Measurements from ENCODE around the gene NUTM2D. TPM values are rescaled to one million over a fixed set of nuclear protein-coding genes. Genes with fewer than 3 reads are reported as not detected.
"Not testable (repeated sequence)": the region's sequence is repeated elsewhere in the genome, so short reads cannot be mapped to it uniquely, and the experiment has no call there.

The NUTM2D gene, protein sequence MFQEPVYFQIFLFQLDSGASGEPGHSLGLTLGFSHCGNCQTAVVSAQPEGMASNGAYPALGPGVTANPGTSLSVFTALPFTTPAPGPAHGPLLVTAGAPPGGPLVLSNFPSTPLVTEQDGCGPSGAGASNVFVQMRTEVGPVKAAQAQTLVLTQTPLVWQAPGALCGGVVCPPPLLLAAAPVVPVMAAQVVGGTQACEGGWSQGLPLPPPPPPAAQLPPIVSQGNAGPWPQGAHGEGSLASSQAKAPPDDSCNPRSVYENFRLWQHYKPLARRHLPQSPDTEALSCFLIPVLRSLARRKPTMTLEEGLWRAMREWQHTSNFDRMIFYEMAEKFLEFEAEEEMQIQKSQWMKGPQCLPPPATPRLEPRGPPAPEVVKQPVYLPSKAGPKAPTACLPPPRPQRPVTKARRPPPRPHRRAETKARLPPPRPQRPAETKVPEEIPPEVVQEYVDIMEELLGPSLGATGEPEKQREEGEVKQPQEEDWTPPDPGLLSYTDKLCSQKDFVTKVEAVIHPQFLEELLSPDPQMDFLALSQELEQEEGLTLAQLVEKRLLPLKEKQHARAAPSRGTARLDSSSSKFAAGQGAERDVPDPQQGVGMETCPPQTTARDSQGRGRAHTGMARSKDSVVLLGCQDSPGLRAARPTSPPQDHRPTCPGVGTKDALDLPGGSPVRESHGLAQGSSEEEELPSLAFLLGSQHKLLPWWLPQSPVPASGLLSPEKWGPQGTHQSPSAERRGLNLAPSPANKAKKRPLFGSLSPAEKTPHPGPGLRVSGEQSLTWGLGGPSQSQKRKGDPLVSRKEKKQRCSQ
- 1 to 10 TPM; 3.6 to 6.4 (median 4.0) TPM for total RNA-seq
- polyA plus RNA-seq = under 1 TPM; 0.14 to 0.18 TPM
- 0.81 reads per million for total RNA-seq

DNA sequence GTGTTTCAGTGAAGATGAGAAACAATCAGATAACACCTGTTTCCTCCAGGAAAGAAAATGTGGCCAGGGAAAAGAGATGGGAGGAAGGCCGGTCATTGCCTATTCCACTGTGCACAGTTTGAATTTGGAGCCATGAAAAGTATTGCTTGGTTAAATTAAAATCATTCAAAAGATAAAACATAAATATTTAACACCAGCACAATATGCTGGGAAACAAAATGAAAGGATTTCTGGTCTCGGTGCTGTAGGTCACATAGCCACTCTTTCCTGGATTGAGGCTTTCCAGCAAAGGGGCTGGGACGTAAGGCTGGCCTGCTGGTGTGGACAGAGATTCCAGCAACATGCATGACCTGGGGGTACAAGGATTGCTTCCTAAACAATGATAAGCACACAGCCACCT, at the start of gene NUTM2D:
Gene NUTM2D (plus strand): TSS at position 301 of the 400 bp plus-strand sequence. CDS start 522 bp downstream, outside the sequence.
- intact Hi-C loops (cut with micrococcal nuclease) = not testable (repeated sequence)

DNA sequence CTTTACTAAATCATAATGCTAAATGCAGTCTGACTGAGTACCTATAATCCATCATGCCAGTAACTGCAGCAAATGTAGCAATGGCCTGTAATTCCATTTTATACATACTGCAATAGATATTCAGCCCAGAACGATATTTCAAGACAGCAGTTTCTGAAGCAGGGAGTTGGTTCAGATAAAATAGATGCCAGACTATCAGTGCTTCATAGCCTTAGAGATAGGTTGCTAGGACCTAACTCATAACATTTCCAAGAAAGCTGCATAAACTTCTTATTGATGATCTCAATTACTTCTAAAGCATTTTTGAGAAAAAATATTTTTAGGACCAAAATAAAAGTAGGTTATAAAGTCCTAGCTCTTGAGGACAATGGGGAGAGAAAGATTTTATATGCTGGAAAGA, 48.8 kb upstream of the NUTM2D start:
- H3K27ac ChIP-seq (ENCODE audit: low read depth, low read length); CTCF ChIA-PET; H3K4me3 Mint-ChIP-seq; H3K27me3 ChIP-seq (ENCODE audit: control insufficient read depth in 2 of 2, insufficient read depth in 2 of 2, low read length in 2 of 2); ATAC-seq; H3K4me1 ChIP-seq (ENCODE audit: control insufficient read depth in 2 of 2, insufficient read depth in 2 of 2, low read length in 2 of 2); H3K9me3 ChIP-seq (ENCODE audit: control insufficient read depth in 2 of 3, low read length in 3 of 3); H3K36me3 ChIP-seq (ENCODE audit: control insufficient read depth in 2 of 3, insufficient read depth in 3 of 3, low read length in 3 of 3); POLR2A ChIA-PET; H3K27ac Mint-ChIP-seq; intact Hi-C loops (cut with micrococcal nuclease); H3K36me3 Mint-ChIP-seq; DNase-seq; H3K9me3 Mint-ChIP-seq; H3K4me3 ChIP-seq (ENCODE audit: low read length); H3K27me3 Mint-ChIP-seq; H3K4me1 Mint-ChIP-seq: not testable (repeated sequence)

More for the DNA sequence above, at the start of gene NUTM2D:
- H3K27ac Mint-ChIP-seq = peak within 1 kb of the TSS in 1 of 9 donors; percentile 62
- H3K27me3 Mint-ChIP-seq; H3K9me3 Mint-ChIP-seq; H3K27ac ChIP-seq (ENCODE audit: low read depth, low read length); CTCF ChIA-PET; ATAC-seq; POLR2A ChIA-PET; H3K36me3 Mint-ChIP-seq; DNase-seq; H3K36me3 ChIP-seq (ENCODE audit: control insufficient read depth in 2 of 3, insufficient read depth in 3 of 3, low read length in 3 of 3); H3K4me1 Mint-ChIP-seq; H3K4me1 ChIP-seq (ENCODE audit: control insufficient read depth in 2 of 2, insufficient read depth in 2 of 2, low read length in 2 of 2); H3K4me3 Mint-ChIP-seq; H3K4me3 ChIP-seq (ENCODE audit: low read length); H3K9me3 ChIP-seq (ENCODE audit: control insufficient read depth in 2 of 3, low read length in 3 of 3); H3K27me3 ChIP-seq (ENCODE audit: control insufficient read depth in 2 of 2, insufficient read depth in 2 of 2, low read length in 2 of 2): not testable (repeated sequence)

DNA sequence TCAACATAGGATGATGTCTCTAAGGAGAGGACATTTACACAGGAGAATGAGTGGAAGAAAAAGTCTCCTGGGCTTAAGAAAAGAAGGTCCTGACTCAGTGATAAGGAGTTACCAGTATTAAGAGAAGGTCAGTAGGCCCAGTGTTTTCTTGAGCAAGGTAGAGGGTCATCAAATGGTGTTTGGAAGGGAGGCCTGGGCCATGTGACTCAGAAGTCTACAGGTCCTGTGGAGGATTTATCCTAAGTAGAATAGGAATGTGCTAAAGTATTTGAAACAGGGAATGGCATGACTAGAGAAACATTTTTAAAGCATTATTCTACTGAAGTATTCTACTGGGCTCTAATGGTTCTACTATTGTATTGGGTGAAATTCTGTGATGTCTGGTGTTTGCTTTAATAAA, 47.9 kb upstream of the NUTM2D start:
- H3K27ac ChIP-seq (ENCODE audit: low read depth, low read length); H3K36me3 Mint-ChIP-seq; H3K4me1 ChIP-seq (ENCODE audit: control insufficient read depth in 2 of 2, insufficient read depth in 2 of 2, low read length in 2 of 2); H3K27me3 Mint-ChIP-seq; POLR2A ChIA-PET; H3K27me3 ChIP-seq (ENCODE audit: control insufficient read depth in 2 of 2, insufficient read depth in 2 of 2, low read length in 2 of 2); intact Hi-C loops (cut with micrococcal nuclease); CTCF ChIA-PET; H3K4me3 Mint-ChIP-seq; H3K36me3 ChIP-seq (ENCODE audit: control insufficient read depth in 2 of 3, insufficient read depth in 3 of 3, low read length in 3 of 3); H3K9me3 ChIP-seq (ENCODE audit: control insufficient read depth in 2 of 3, low read length in 3 of 3); ATAC-seq; H3K4me3 ChIP-seq (ENCODE audit: low read length); H3K27ac Mint-ChIP-seq; H3K4me1 Mint-ChIP-seq; DNase-seq; H3K9me3 Mint-ChIP-seq: not testable (repeated sequence)

DNA sequence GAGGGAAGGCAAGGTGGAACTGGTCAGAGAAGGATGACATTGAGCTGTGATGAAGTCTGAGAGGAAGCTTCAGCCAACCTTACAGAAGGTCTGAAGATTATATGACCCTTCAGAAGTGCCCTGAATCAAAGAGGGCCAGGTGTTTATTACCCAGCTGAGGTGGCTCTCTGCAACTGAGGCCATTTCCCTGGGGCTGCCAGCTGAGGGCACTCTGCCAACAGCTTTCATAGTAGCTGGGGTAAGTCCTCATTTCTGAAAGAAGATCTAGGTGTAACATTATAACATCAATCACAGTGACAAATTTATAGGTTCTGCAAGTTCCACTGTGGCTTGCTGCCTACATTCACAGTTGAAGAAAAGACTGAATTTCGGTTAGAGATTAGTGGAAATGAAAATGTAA, 46.0 kb upstream of the NUTM2D start:
- H3K9me3 Mint-ChIP-seq; H3K27me3 ChIP-seq (ENCODE audit: control insufficient read depth in 2 of 2, insufficient read depth in 2 of 2, low read length in 2 of 2); H3K4me1 ChIP-seq (ENCODE audit: control insufficient read depth in 2 of 2, insufficient read depth in 2 of 2, low read length in 2 of 2); H3K36me3 Mint-ChIP-seq; intact Hi-C loops (cut with micrococcal nuclease); DNase-seq; H3K27ac ChIP-seq (ENCODE audit: low read depth, low read length); ATAC-seq; POLR2A ChIA-PET; H3K9me3 ChIP-seq (ENCODE audit: control insufficient read depth in 2 of 3, low read length in 3 of 3); H3K27ac Mint-ChIP-seq; H3K27me3 Mint-ChIP-seq; CTCF ChIA-PET; H3K36me3 ChIP-seq (ENCODE audit: control insufficient read depth in 2 of 3, insufficient read depth in 3 of 3, low read length in 3 of 3); H3K4me3 Mint-ChIP-seq; H3K4me3 ChIP-seq (ENCODE audit: low read length): not testable (repeated sequence)
- H3K4me1 Mint-ChIP-seq = peaks cover 0 to 11% (median 4%) of the 10 kb centered on the region in 7 donors

DNA sequence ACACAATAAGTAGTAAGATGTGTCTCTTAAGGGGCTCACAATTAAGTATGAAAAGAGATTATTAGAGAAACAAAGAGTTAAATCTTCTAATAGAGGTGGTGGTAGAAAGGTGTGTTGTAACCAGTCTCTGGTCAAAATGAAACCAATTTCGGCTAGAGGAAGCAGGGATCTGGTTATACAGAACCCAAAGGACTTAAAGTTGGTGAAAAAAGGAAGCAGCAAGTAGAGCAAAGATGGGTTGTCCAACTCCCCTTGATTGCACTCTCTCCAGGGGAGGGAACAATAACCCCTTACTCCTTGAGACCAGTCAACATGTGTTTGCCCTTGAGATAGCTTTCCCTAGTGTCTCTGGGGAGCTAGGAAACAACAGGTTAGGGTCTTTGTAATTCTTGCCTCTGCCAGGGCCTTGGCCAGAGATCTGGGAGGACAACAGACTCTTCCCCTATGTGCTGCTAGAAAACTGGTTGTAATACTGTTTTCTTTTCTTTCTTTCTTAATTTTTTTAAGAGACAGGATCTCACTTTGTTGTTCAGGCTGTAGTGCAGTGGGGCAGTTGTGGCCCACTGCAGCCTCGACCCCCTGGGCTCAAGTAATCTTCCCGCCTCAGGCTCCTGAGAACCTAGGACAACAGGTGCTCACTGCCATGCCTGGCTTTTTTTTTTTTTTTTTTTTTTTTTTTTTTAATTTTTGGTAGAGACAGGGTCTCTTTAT, 43.7 kb upstream of the NUTM2D start:
- H3K4me1 ChIP-seq (ENCODE audit: control insufficient read depth in 2 of 2, insufficient read depth in 2 of 2, low read length in 2 of 2); H3K4me3 ChIP-seq (ENCODE audit: low read length); ATAC-seq; DNase-seq; CTCF ChIA-PET; H3K27me3 ChIP-seq (ENCODE audit: control insufficient read depth in 2 of 2, insufficient read depth in 2 of 2, low read length in 2 of 2); H3K27ac ChIP-seq (ENCODE audit: low read depth, low read length); H3K36me3 Mint-ChIP-seq; H3K27ac Mint-ChIP-seq; POLR2A ChIA-PET; intact Hi-C loops (cut with micrococcal nuclease); H3K36me3 ChIP-seq (ENCODE audit: control insufficient read depth in 2 of 3, insufficient read depth in 3 of 3, low read length in 3 of 3); H3K9me3 Mint-ChIP-seq; H3K9me3 ChIP-seq (ENCODE audit: control insufficient read depth in 2 of 3, low read length in 3 of 3); H3K4me3 Mint-ChIP-seq; H3K27me3 Mint-ChIP-seq: not testable (repeated sequence)
- peaks cover 0 to 11% (median 4%) of the 10 kb centered on the region in 7 donors for H3K4me1 Mint-ChIP-seq

DNA sequence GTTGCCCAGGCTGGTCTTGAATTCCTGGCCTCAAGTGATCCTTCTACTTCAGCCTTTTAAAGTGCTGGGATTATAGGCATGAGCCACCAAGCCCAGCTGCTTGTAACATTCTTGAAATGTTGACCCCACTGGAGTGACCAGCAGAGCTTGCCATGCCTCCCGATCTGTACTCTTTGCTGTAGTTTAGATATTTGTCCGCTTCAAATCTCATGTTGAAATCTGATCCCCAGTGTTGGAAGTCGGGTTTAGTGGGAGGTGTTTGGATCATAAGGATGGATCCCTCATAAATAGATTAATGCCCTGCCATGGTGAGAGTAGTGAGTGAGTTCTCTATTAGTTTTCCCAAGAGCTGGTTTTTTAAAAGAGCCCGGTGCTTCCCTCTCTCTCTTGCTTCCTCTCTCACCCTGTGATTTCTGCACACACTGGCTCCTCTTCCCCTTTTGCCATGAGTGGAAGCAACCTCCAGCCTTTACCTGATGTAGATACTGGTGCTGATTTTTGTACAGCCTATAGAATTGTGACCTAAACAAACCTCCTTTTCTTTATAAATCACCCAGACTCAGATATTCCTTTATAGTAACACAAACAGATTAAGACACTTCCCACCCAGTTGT, 43.1 kb upstream of the NUTM2D start:
- POLR2A ChIA-PET; H3K36me3 Mint-ChIP-seq; H3K4me3 Mint-ChIP-seq; CTCF ChIA-PET; H3K27ac Mint-ChIP-seq; H3K27me3 Mint-ChIP-seq; H3K27ac ChIP-seq (ENCODE audit: low read depth, low read length); intact Hi-C loops (cut with micrococcal nuclease); ATAC-seq; H3K36me3 ChIP-seq (ENCODE audit: control insufficient read depth in 2 of 3, insufficient read depth in 3 of 3, low read length in 3 of 3); H3K4me1 ChIP-seq (ENCODE audit: control insufficient read depth in 2 of 2, insufficient read depth in 2 of 2, low read length in 2 of 2); H3K9me3 Mint-ChIP-seq; H3K9me3 ChIP-seq (ENCODE audit: control insufficient read depth in 2 of 3, low read length in 3 of 3); H3K27me3 ChIP-seq (ENCODE audit: control insufficient read depth in 2 of 2, insufficient read depth in 2 of 2, low read length in 2 of 2); DNase-seq; H3K4me3 ChIP-seq (ENCODE audit: low read length): not testable (repeated sequence)
- peaks cover 0 to 11% (median 4%) of the 10 kb centered on the region in 7 donors for H3K4me1 Mint-ChIP-seq

Measured in naive thymus-derived CD4-positive, alpha-beta T cell (primary cell).